SU-DHL-6 (cell line): Measurements from ENCODE around the gene PHACTR1.

Experiments
- H2AFZ ChIP-seq: fragments of 200-600 bp; sonication (generic); 2 replicates; pipeline ENCODE4 v1.6.1; 2014; ENCODE audit warnings: low read depth, mild to moderate bottlenecking, moderate library complexity, mixed read lengths, antibody characterized with exemption, low read length; ENCODE audit not compliant: severe bottlenecking
- H3F3A ChIP-seq: fragments of 200-600 bp; shearing (Covaris generic); 2 replicates; pipeline ENCODE4 v1.6.0; 2016; ENCODE audit warnings: antibody characterized with exemption, mild to moderate bottlenecking; ENCODE audit not compliant: insufficient read depth
- H3K27ac ChIP-seq: fragments of 200-600 bp; sonication (generic); 2 replicates; pipeline ENCODE4 v1.5.1; 2016; ENCODE audit warnings: low read depth, mild to moderate bottlenecking, low read length, moderate library complexity, mixed read lengths
- H3K27me3 ChIP-seq: fragments of 200-600 bp; sonication (generic), shearing (Covaris generic); 2 replicates; pipeline ENCODE4 v1.6.0; 2014; ENCODE audit warnings: mild to moderate bottlenecking, low read length
- H3K36me3 ChIP-seq: fragments of 200-600 bp; sonication (generic); 2 replicates; pipeline ENCODE4 v1.6.1; 2014; ENCODE audit warnings: mild to moderate bottlenecking, low read length, mixed read lengths
- H3K4me2 ChIP-seq: fragments of 300-600, 200-600 bp; shearing (Covaris generic), sonication (generic); 2 replicates; pipeline ENCODE4 v1.6.0; 2014; ENCODE audit warnings: low read length, low read depth, mild to moderate bottlenecking; ENCODE audit not compliant: poor library complexity, severe bottlenecking
- H3K4me3 ChIP-seq: fragments of 200-600 bp; sonication (generic); 2 replicates; pipeline ENCODE4 v1.5.1; 2014; ENCODE audit warnings: antibody characterized with exemption, low read length, mild to moderate bottlenecking, mixed read lengths; ENCODE audit not compliant: insufficient read depth, poor library complexity, severe bottlenecking
- H3K79me2 ChIP-seq: fragments of 200-600 bp; sonication (generic); 2 replicates; pipeline ENCODE4 v1.6.1; 2014; ENCODE audit warnings: mild to moderate bottlenecking, low read length, moderate library complexity; ENCODE audit not compliant: insufficient read depth
- H3K9ac ChIP-seq: fragments of 200-600 bp; sonication (generic); 2 replicates; pipeline ENCODE4 v1.7.0; 2014; ENCODE audit warnings: mild to moderate bottlenecking, low read length
- H3K9me2 ChIP-seq: fragments of 200-600 bp; sonication (generic); replicated peaks from 2 replicates; pipeline ENCODE4 v1.6.1; 2014; ENCODE audit warnings: low read length; ENCODE audit not compliant: insufficient read depth
- H3K9me3 ChIP-seq: fragments of 200-600 bp; sonication (generic); 2 replicates; pipeline ENCODE4 v1.6.1; 2014; ENCODE audit warnings: low read length, mixed read lengths; ENCODE audit not compliant: insufficient read depth
- H4K20me1 ChIP-seq: fragments of 200-600 bp; sonication (generic); 2 replicates; pipeline ENCODE4 v1.6.1; 2014; ENCODE audit warnings: low read depth, mild to moderate bottlenecking, antibody characterized with exemption, low read length, moderate library complexity, mixed read lengths
- EZH2phosphoT487 ChIP-seq: fragments of 200-600 bp; sonication (generic), shearing (Covaris generic); conservative IDR thresholded peaks from 2 replicates; pipeline ENCODE4 v1.6.1; 2018; ENCODE audit warnings: mild to moderate bottlenecking, antibody characterized with exemption, low read length, moderate library complexity, mixed read lengths
- TF ChIP-seq, protein P1 (sequence below): fragments of 200-600 bp; sonication (generic); IDR thresholded peaks from one replicate; pipeline ENCODE4 v1.5.1; 2017; ENCODE audit warnings: antibody characterized with exemption, mild to moderate bottlenecking, low read length, moderate library complexity; ENCODE audit not compliant: insufficient read depth, poor library complexity, severe bottlenecking

The PHACTR1 gene

DNA sequence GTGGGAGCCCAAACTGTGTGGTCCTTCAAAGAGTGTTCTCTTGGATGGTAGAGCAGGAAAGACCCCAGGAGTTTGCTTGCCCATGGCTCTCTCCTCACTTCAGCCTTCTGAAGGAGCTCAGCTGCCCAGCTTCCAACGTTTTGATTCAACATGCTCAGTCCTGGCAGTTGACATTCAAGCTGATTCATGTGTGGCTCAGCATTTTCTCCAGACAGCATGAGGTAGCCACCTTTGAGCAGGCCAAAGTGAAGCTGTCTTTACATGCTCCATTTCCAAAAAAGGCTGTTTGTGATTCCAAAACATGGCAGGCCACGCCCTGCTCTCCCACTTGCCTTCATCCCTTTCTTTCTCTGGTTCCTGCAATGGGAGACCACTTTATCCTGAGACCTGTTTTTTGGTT lies 331.5 kb downstream of the PHACTR1 start:
- Histone ChIP-seq H2AFZ (no peak overlapping the region), H3K4me2 (no peak overlapping the region), H3K9me2 (no peaks in the 10 kb centered on the region)

DNA sequence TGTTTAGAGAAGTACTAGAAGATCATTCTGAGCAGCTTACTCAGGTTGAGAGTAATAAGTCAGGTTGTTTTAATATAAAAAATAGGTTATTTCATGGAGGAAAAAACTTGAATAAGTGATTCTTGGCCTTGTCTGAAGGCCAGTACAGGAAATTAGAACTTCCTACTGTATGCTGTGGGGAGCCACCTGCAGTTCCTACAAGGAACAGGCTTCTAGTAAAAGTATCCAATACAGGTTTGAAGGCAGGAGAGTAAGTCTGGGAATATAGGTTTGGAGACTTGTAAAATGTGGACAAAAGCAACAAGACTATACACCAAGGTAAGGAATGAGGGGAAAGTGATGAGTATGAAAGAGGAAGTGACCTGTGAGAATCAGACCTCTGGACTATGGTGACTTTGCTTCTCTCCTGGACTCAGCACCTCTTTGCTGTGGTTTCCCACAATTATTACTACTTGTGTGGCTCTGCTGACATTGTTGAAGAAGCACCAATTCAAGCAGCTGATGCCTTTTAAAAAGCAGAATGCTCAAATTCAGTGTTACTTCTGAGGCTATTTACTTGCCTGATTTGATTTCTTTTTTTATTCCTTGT lies 333.2 kb downstream of the PHACTR1 start:
- Histone ChIP-seq H3K27ac (no peak overlapping the region), H3K36me3 (no peaks in the 10 kb centered on the region), H3K79me2 (no peaks in the 10 kb centered on the region), H3K9ac (no peak overlapping the region), H3K4me3 (no peak overlapping the region), H2AFZ (no peak overlapping the region), H3K9me3 (no peaks in the 10 kb centered on the region), H3K9me2 (no peaks in the 10 kb centered on the region), H3K4me2 (no peak overlapping the region), H3K27me3 (0 out of 2 replicates have a peak, but pooled peaks cover 3% of the 10 kb centered on the region), H3F3A (no peaks in the 10 kb centered on the region), H4K20me1 (no peaks in the 10 kb centered on the region)
- TF ChIP-seq EZH2phosphoT487, result no peak
- TF ChIP-seq, protein P1, sequence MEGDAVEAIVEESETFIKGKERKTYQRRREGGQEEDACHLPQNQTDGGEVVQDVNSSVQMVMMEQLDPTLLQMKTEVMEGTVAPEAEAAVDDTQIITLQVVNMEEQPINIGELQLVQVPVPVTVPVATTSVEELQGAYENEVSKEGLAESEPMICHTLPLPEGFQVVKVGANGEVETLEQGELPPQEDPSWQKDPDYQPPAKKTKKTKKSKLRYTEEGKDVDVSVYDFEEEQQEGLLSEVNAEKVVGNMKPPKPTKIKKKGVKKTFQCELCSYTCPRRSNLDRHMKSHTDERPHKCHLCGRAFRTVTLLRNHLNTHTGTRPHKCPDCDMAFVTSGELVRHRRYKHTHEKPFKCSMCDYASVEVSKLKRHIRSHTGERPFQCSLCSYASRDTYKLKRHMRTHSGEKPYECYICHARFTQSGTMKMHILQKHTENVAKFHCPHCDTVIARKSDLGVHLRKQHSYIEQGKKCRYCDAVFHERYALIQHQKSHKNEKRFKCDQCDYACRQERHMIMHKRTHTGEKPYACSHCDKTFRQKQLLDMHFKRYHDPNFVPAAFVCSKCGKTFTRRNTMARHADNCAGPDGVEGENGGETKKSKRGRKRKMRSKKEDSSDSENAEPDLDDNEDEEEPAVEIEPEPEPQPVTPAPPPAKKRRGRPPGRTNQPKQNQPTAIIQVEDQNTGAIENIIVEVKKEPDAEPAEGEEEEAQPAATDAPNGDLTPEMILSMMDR, result no peak

More for the DNA sequence above, 331.5 kb downstream of the PHACTR1 start:
- Histone ChIP-seq H3K4me3 (no peak overlapping the region), H4K20me1 (no peaks in the 10 kb centered on the region), H3K79me2 (no peaks in the 10 kb centered on the region), H3K9ac (no peak overlapping the region), H3K27me3 (0 out of 2 replicates have a peak, but pooled peaks cover 6% of the 10 kb centered on the region), H3F3A (no peaks in the 10 kb centered on the region), H3K27ac (no peak overlapping the region), H3K9me3 (no peaks in the 10 kb centered on the region), H3K36me3 (no peaks in the 10 kb centered on the region)
- TF ChIP-seq, protein P1, result no peak
- no peak for TF ChIP-seq EZH2phosphoT487

DNA sequence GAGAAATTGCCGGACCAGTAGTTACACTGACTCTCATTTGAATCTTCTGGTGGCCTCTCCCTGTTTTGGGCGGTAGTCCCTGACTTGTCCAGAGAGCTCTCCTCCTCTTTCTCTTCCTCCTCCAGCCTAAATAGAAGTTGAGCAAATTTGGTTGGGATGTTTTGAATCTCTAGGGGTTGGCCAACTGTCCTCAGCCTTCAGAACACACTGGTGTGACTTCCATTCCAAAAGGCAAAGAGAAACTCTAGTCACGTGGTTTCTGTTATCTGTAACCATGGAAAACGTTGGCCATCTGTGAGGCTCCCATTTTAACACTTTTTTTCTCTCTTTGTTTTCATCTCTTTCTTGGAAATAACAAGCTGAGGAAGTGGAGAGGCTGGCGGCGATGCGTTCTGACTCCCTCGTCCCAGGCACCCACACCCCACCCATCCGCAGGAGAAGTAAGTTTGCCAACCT lies 336.5 kb downstream of the PHACTR1 start:
- Histone ChIP-seq H3K9me3 (no peaks in the 10 kb centered on the region), H3K9ac (no peak overlapping the region), H3K9me2 (no peaks in the 10 kb centered on the region), H3F3A (no peaks in the 10 kb centered on the region), H3K27ac (no peak overlapping the region), H4K20me1 (no peaks in the 10 kb centered on the region), H3K79me2 (no peaks in the 10 kb centered on the region), H3K36me3 (no peaks in the 10 kb centered on the region), H2AFZ (no peak overlapping the region), H3K4me3 (no peak overlapping the region), H3K4me2 (no peak overlapping the region), H3K27me3 (0 out of 2 replicates have a peak, but pooled peaks cover 3% of the 10 kb centered on the region)
- TF ChIP-seq EZH2phosphoT487, result no peak
- TF ChIP-seq, protein P1, result no peak
